Endometrial microvascular endothelial cells (primary cell): Measurements from ENCODE around the gene OSBPL5. TPM values are rescaled to one million over a fixed set of nuclear protein-coding genes. Genes with fewer than 3 reads are reported as not detected.

ENCODE experiments used
- total RNA-seq: library from RNA; depleted of rRNA; stranded (reverse); fragments of >200 nt; gene quantifications from one replicate; pipeline ENCODE4 v1.2.3, GENCODE V29; 2015; ENCODE audit errors: inconsistent ontology term

The OSBPL5 gene
- total RNA-seq, 1 donor from 2014 or later, result 28.2 TPM

Other genes with a start within 250 kb of the OSBPL5 start
- 17.7 TPM for gene PHLDA2, start 235.9 kb downstream of the OSBPL5 start, total RNA-seq
- gene NAP1L4, start 173.0 kb downstream of the OSBPL5 start, total RNA-seq, result 145 TPM
- gene CARS1, start 107.9 kb downstream of the OSBPL5 start, total RNA-seq, result 47.0 TPM
- gene MRGPRG, start 53.5 kb upstream of the OSBPL5 start, total RNA-seq, result not detected
- gene MRGPRE, start 67.1 kb upstream of the OSBPL5 start, total RNA-seq, result not detected
- gene ZNF195, start 213.8 kb upstream of the OSBPL5 start, total RNA-seq, result 31.4 TPM